A549 (cell line): ENCODE data around the gene PRKAR1B. TPM values are rescaled to one million over a fixed set of nuclear protein-coding genes. Genes with fewer than 3 reads are reported as not detected.

Experiments
- ATAC-seq, 2 experiments: fragments of 200-7000 bp in 1 of 2; fragments of >200 bp in 1 of 2; cut with Nextera tagmentation in 1 of 2; cut with Tn5 transposase in 1 of 2; 3 replicates each; pipeline versions ENCODE4 v1.8.0 to v1.9.1; 2018 to 2020; ENCODE audit warnings: mild to moderate bottlenecking in 1 of 2, moderate library complexity in 1 of 2
- CTCF ChIA-PET: fragments of 300-600 bp; sonication (Branson Sonifier 250); formaldehyde crosslinking; extraction: SDS; loops from one replicate; lab custom pipeline; 2021; ENCODE audit warnings: antibody characterized with exemption, inconsistent platforms; lab: Yijun Ruan, JAX
- POLR2A ChIA-PET: fragments of 350-600 bp; formaldehyde crosslinking; extraction: SDS; loops from one replicate; lab custom pipeline; 2021; ENCODE audit warnings: antibody characterized with exemption, inconsistent platforms; lab: Yijun Ruan, JAX
- DNase-seq, 2 experiments: peaks; one replicate each; pipeline versions ENCODE4 v3.0.0 to v3.0.0-alpha.2; 2011 to 2016; ENCODE audit warnings: low read depth in 1 of 2, low spot score in 1 of 2
- FAIRE-seq: peaks from 2 replicates; lab custom pipeline; 2011; peaks lifted over from hg19 to GRCh38; lab: Jason Lieb, UNC
- H3K27ac ChIP-seq, 2 experiments: fragments of >200 bp; sonication (Bioruptor Twin); formaldehyde crosslinking; 3 replicates each; pipeline ENCODE4 v1.5.1; 2016 to 2017
- H3K4me1 ChIP-seq: fragments of >200 bp; sonication (Bioruptor Twin); formaldehyde crosslinking; 3 replicates; pipeline ENCODE4 v1.6.1; 2016
- H3K4me2 ChIP-seq: fragments of >200 bp; sonication (Bioruptor Twin); formaldehyde crosslinking; 3 replicates; pipeline ENCODE4 v1.6.1; 2016
- H3K4me3 ChIP-seq: fragments of >200 bp; sonication (Bioruptor Twin); formaldehyde crosslinking; 3 replicates; pipeline ENCODE4 v1.5.1; 2016
- H3K9me3 ChIP-seq: fragments of >200 bp; sonication (Bioruptor Twin); formaldehyde crosslinking; 3 replicates; pipeline ENCODE4 v1.6.1; 2016
- BHLHE40 ChIP-seq: IDR thresholded peaks from 2 replicates; pipeline ENCODE4 v1.6.1; 2012; ENCODE audit warnings: low read depth, low read length, inconsistent platforms
- CBX8 ChIP-seq: fragments of 200-600 bp; sonication (generic); IDR thresholded peaks from 2 replicates; pipeline ENCODE4 v1.6.1; 2016
- CHD2 ChIP-seq: fragments of 150-350 bp; IDR thresholded peaks from 2 replicates; pipeline ENCODE4 v1.6.1; 2014; ENCODE audit warnings: low read length; ENCODE audit not compliant: partially characterized antibody
- CTCF ChIP-seq: fragments of >200 bp; sonication (Bioruptor Twin); formaldehyde crosslinking; IDR thresholded peaks from 3 replicates; pipeline ENCODE4 v1.5.1; 2016
- EHF ChIP-seq: fragments of 250-450 bp; sonication (Bioruptor Pico); IDR thresholded peaks from 2 replicates; pipeline ENCODE4 v1.5.0; 2020; ENCODE audit warnings: mild to moderate bottlenecking
- EHMT2 ChIP-seq: fragments of 200-600 bp; sonication (generic); IDR thresholded peaks from 2 replicates; pipeline ENCODE4 v1.6.1; 2016; ENCODE audit warnings: antibody characterized with exemption, low read depth, mild to moderate bottlenecking, moderate library complexity
- ELK1 ChIP-seq: fragments of 150-350 bp; IDR thresholded peaks from 2 replicates; pipeline ENCODE4 v1.6.1; 2014; ENCODE audit warnings: low read depth, mild to moderate bottlenecking, low read length
- EP300 ChIP-seq, 2 experiments: fragments of >200 bp; sonication (Bioruptor Twin); formaldehyde crosslinking; IDR thresholded peaks; 2 replicates in 1 of 2; 3 replicates in 1 of 2; pipeline ENCODE4 v1.6.1; 2016 to 2017
- FOSL2 ChIP-seq, 2 experiments: fragments of 450-650 bp in 1 of 2; fragments of >200 bp in 1 of 2; sonication (Bioruptor Twin) in 1 of 2; formaldehyde crosslinking; IDR thresholded peaks; 2 replicates each; pipeline versions ENCODE4 v1.5.0 to v1.6.1; 2016 to 2020; ENCODE audit warnings: mild to moderate bottlenecking in 1 of 2, moderate library complexity in 1 of 2
- HMGXB4 ChIP-seq: fragments of 250-450 bp; sonication (Bioruptor Pico); IDR thresholded peaks from 2 replicates; pipeline ENCODE4 v1.5.0; 2021; ENCODE audit warnings: mild to moderate bottlenecking, moderate library complexity, borderline replicate concordance
- HOXA7 ChIP-seq: fragments of 250-450 bp; sonication (Bioruptor Pico); IDR thresholded peaks from 2 replicates; pipeline ENCODE4 v1.5.0; 2020; ENCODE audit warnings: mild to moderate bottlenecking, moderate library complexity
- HOXB5 ChIP-seq: fragments of 250-450 bp; sonication (Bioruptor Pico); IDR thresholded peaks from 2 replicates; pipeline ENCODE4 v1.5.0; 2020; ENCODE audit warnings: mild to moderate bottlenecking, moderate library complexity
- KDM1A ChIP-seq: fragments of 200-600 bp; sonication (generic); IDR thresholded peaks from 2 replicates; pipeline ENCODE4 v1.6.1; 2016; ENCODE audit warnings: low read depth, mild to moderate bottlenecking
- MAFK ChIP-seq: fragments of 450-650 bp; IDR thresholded peaks from 2 replicates; pipeline ENCODE4 v1.6.1; 2014; ENCODE audit not compliant: partially characterized antibody
- NFE2L2 ChIP-seq: fragments of 150-350 bp; conservative IDR thresholded peaks from 2 replicates; pipeline ENCODE4 v1.6.1; 2014; ENCODE audit warnings: low read length
- NPAS2 ChIP-seq: fragments of 250-450 bp; sonication (Bioruptor Pico); IDR thresholded peaks from 2 replicates; pipeline ENCODE4 v1.8.0; 2022; ENCODE audit warnings: mild to moderate bottlenecking, moderate library complexity, borderline replicate concordance
- PHF8 ChIP-seq: fragments of 200-600 bp; sonication (generic); IDR thresholded peaks from 2 replicates; pipeline ENCODE4 v1.6.1; 2016; ENCODE audit warnings: low read depth, mild to moderate bottlenecking, antibody characterized with exemption, moderate library complexity, borderline replicate concordance
- POLR2A ChIP-seq: IDR thresholded peaks from 2 replicates; pipeline ENCODE4 v1.6.1; 2012; ENCODE audit warnings: mild to moderate bottlenecking, low read length
- RFX5 ChIP-seq: fragments of 450-650 bp; IDR thresholded peaks from 2 replicates; pipeline ENCODE4 v1.7.1; 2014; ENCODE audit warnings: antibody characterized with exemption, mild to moderate bottlenecking, moderate library complexity
- SMC3 ChIP-seq: fragments of >200 bp; sonication (Bioruptor Twin); formaldehyde crosslinking; IDR thresholded peaks from 3 replicates; pipeline ENCODE4 v1.6.1; 2018; ENCODE audit warnings: inconsistent platforms
- TP53 ChIP-seq: fragments of 250-450 bp; sonication (Bioruptor Pico); IDR thresholded peaks from 2 replicates; pipeline ENCODE4 v1.5.0; 2021; ENCODE audit warnings: mild to moderate bottlenecking, moderate library complexity
- ZC3H11A ChIP-seq: fragments of 450-650 bp; IDR thresholded peaks from 2 replicates; pipeline ENCODE4 v1.6.1; 2014; ENCODE audit warnings: antibody characterized with exemption, mild to moderate bottlenecking
- ZNF302 ChIP-seq: fragments of 250-450 bp; sonication (Bioruptor Pico); IDR thresholded peaks from 2 replicates; pipeline ENCODE4 v1.9.0; 2021; ENCODE audit warnings: inconsistent platforms, mild to moderate bottlenecking, moderate library complexity
- ZSCAN20 ChIP-seq: fragments of 250-450 bp; sonication (Bioruptor Pico); IDR thresholded peaks from 2 replicates; pipeline ENCODE4 v1.8.0; 2022; ENCODE audit warnings: mild to moderate bottlenecking, moderate library complexity
- WGBS: methylation state at CpG from one replicate; pipeline ENCODE4 v1.1.6; 2017; ENCODE audit errors: missing lambda C conversion rate; 5-methylcytosine and 5-hydroxymethylcytosine counted together
- polyA plus RNA-seq, 4 experiments: library from polyadenylated mRNA; depleted of rRNA in 3 of 4; stranded (reverse); fragments of >200 nt; fragmentation: RNase III in 1 of 4; extraction: RNeasy Plus Mini Kit Qiagen cat#74134 plus additional on column Dnase treatment in 1 of 4; gene quantifications; 2 replicates in 3 of 4; 3 replicates in 1 of 4; pipeline ENCODE4 v1.2.3, GENCODE V29; 2011 to 2017

The PRKAR1B gene
- polyA plus RNA-seq, 2 of the 4 experiments (the other 2 are of a cell fraction), result 10.1 to 33.7 TPM

- FAIRE-seq, result no peak
- peaks cover 13% of the 10 kb centered on the region; the same call in 2 of the 3 replicates for H3K4me1 ChIP-seq
- WGBS, result 91% methylated on average over 17 of the region's 17 CpGs
- H3K4me2 ChIP-seq, result peak overlapping the region; percentile 5; the same call in 1 of the 3 replicates
- peak overlapping the region; percentile 11 to 62; a peak in 3 of 6 replicates for H3K27ac ChIP-seq
- no peak for ATAC-seq
- POLR2A ChIA-PET, result no interaction called here
- no peak overlapping the region for H3K4me3 ChIP-seq
- CTCF ChIA-PET, result interaction anchor here (0.9 to 1.5 kb wide), 3 partner anchors 10 to 400 kb away, joined by 3 to 6 read pairs (median 3); no protein-coding TSS in a partner anchor
- DNase-seq, result no peak
- TF ChIP-seq ZC3H11A, result no peak
- TF ChIP-seq CBX8, result no peak
- no peak for TF ChIP-seq POLR2A
- no peak for TF ChIP-seq ZSCAN20
- no peak for TF ChIP-seq CHD2
- TF ChIP-seq EHF (CRISPR knock-in tag), result no peak
- no peak for TF ChIP-seq HMGXB4
- TF ChIP-seq SMC3, result no peak
- no peak for TF ChIP-seq TP53 (CRISPR knock-in tag)
- H3K9me3 ChIP-seq, result peaks cover 19% of the 10 kb centered on the region
Observed at GRCh38 chr7:731440-732085, 4.5 kb upstream of the PRKAR1B start.

GRCh38 chr7:730501-731439, 3.7 kb upstream of the PRKAR1B start:
- DNase-seq (no peak), ATAC-seq (no peak), FAIRE-seq (no peak)
- WGBS, result 94% methylated on average over 20 of the region's 23 CpGs
- Histone ChIP-seq H3K4me3 (no peak overlapping the region), H3K4me2 (no peak overlapping the region), H3K9me3 (peaks cover 22% of the 10 kb centered on the region), H3K4me1 (peaks cover 13% of the 10 kb centered on the region; the same call in 2 of the 3 replicates), H3K27ac (no peak overlapping the region)
- POLR2A ChIA-PET, result no interaction called here
- CTCF ChIA-PET, result interaction anchor here (1.2 to 1.5 kb wide), 3 partner anchors 10 to 400 kb away, joined by 3 to 6 read pairs (median 3); no protein-coding TSS in a partner anchor
- TF ChIP-seq NFE2L2, result no peak
- no peak for TF ChIP-seq HOXB5 (CRISPR knock-in tag)
- no peak for TF ChIP-seq BHLHE40
- TF ChIP-seq ZNF302 (CRISPR knock-in tag), result no peak
- TF ChIP-seq EHMT2, result no peak
- no peak for TF ChIP-seq HOXA7 (CRISPR knock-in tag)
- TF ChIP-seq KDM1A, result no peak

- Histone ChIP-seq H3K4me3 (no peak overlapping the region), H3K4me1 (peaks cover 13% of the 10 kb centered on the region; the same call in 2 of the 3 replicates)
- no peak for FAIRE-seq
- TF ChIP-seq ZNF302 (CRISPR knock-in tag) (no peak), MAFK (no peak), NPAS2 (no peak), PHF8 (no peak), ZC3H11A (no peak), EP300 (IDR thresholded peaks at IDR 0.05) (no peak), HOXA7 (CRISPR knock-in tag) (no peak), RFX5 (no peak), ELK1 (no peak), FOSL2 (IDR thresholded peaks at IDR 0.05) (no peak), FOSL2 (CRISPR knock-in tag; IDR thresholded peaks at IDR 0.05) (no peak), CTCF (no peak)
- TF ChIP-seq, all 56 proteins: peak for 0
- Histone ChIP-seq H3K27ac (no peak overlapping the region), H3K9me3 (peaks cover 25% of the 10 kb centered on the region), H3K4me2 (no peak overlapping the region)
- no peak for ATAC-seq
- POLR2A ChIA-PET, result no interaction called here
- CTCF ChIA-PET, result interaction anchor here (1.5 to 1.6 kb wide), 2 partner anchors 11 to 396 kb away, joined by 3 to 5 read pairs; no protein-coding TSS in a partner anchor
- no peak for DNase-seq
- 94% methylated on average over 29 of the region's 29 CpGs for WGBS
Observed at GRCh38 chr7:729140-730000, 2.3 kb upstream of the PRKAR1B start.
